HG02938 (cell line): ENCODE measurements around the gene DCX.

ENCODE experiments used
- ATAC-seq: cut with Tn5 transposase; IDR thresholded peaks from one replicate; pipeline ENCODE4 v1.9.1; 2021; ENCODE audit warnings: mild to moderate bottlenecking, moderate library complexity; ENCODE audit not compliant: unreplicated experiment

DCX gene

DNA sequence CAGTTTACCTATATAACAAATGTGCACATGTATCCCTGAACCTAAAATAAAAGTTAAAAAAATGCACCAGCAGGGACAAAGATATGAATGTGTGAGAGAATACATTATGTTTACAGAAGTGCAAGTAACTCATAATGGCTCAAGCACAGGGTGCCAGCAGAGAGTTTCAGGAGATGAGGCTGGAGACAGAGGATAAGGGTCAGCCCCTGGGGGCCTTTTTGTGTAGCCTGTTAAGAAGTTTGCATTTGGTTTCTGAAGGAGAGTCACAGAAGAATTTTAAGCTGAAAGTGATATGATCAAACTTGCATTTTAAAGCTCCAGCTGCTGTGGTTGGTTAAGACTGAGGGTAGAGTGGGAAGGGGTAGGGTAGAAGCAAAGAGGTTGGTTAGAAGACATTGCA, 93.1 kb downstream of the DCX start:
- ATAC-seq = no peak

DNA sequence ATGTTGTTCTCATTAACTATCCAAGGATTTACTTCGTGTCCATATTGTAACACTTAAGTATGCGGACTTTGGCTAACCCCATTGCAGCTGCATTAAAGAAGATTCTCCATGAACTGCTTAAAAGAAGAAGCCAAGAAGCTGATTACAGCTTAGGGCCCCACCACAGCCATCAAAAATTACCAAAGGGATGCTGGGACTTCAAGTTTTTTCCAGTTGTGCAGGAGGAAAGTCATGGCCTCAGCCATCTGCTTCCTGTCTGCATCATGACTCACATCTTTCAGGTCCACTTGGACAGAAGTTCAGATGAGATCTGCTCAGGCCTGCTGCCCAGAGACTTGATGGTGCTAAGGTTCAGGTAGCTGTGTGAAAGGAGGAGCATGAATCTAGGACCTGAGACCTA, 102.9 kb downstream of the DCX start:
- ATAC-seq = no peak

DNA sequence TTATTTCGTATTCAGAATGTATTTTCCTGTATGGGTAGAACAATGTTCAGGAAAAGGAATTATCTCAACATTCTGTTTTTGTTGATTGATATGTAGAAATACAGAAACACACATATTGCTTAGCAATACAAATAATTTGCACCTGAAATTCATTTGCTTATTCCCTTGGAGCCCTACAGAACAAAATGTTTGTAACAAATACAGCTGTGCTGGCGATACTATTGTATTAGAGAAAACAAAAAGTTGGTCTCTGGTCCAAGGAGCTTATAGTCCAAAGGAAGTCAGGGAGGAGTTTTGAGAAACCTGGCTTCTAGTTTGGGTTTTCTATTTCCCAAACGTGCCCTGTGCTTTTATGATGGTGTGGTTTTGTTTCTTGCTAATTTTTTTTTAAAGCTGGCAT, 104.0 kb downstream of the DCX start:
- ATAC-seq = no peak

DNA sequence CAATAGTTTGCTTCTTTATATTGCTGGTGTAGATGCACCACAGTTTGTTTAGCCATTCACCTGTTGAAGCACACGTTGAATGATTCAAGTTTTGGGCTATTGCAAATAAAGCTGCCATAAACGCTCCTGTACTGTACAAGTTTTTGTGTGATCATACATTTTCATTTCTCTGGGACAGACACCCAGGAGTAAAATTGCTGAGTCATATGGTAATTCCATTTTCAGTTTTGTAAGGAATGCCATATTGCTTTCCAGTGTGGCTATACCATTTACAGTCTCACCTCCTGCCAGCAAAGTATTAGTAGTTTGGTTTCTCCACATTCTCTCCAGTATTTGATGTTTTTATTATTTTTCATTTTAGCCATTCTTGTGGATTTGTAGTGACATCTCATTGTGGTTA, 109.7 kb downstream of the DCX start:
- ATAC-seq = no peak

DNA sequence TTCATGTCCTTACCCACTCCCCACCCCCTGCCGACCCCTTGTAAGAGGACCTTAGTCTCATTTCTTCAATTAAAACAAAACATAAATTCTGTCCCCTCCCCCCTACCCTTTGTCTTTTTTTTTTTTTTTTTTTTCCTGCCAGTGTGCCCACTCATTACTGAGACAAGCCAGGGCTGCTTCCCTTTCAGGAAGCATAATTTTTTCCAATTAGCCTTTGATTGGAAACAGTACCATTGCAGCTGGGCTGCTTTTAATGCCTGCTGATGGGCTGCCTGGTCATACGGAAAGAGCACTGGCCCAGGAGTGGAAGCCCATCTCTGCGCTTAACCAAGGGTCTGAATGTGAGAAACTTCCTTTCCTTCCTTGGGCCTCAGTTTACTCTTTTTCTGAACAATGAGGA, 123.2 kb downstream of the DCX start:
- ATAC-seq = no peak

DNA sequence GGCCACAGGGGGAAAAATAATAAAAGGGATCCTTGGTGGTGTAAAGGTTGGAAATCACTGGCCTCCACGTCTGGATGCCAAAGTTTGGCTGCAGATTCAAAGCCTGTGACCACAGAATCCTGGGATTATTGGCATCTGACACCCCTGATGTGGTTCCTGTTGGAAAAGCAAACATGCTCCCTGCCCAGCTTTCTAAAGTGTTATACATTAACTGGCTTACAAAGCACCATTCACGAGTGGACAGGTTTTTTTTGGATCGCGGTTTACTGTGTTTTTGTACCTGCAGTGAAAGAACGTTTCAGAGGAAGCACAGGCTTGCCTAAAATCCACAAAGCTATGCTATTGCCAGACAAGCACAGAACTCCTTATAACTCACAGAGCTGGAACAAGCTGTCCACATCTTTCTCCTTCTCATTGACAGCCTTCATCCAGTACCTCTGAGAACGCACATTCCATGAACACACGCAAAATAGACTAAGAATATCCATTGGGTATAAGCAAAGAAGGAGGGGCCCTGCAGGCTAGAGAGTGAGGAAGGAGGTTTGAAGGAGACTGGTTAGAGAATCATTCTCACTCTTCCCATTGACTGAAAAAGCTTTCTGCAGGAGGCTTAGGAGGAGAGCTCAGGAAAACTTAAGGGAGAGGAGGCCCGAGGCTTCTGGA, 127.2 kb downstream of the DCX start:
- ATAC-seq = no peak

DNA sequence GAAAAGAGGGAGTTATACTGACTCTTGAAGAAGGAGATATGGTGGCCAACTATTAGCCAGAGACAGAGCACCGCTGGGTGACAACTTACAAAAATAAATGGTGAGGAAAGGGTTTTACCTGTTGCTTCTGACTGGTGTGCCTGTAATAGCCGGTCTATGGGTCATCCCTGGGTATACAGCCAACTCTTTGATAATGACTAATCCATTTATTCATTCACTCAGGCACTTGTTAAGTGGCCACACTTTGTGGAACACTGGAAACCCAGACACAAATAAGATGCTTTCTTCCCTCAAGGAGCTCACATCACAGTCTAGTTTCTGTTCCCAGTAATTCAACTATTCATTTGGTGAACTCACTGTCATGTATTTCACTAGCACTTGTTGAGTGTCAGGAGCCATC, 128.5 kb downstream of the DCX start:
- no peak for ATAC-seq

DNA sequence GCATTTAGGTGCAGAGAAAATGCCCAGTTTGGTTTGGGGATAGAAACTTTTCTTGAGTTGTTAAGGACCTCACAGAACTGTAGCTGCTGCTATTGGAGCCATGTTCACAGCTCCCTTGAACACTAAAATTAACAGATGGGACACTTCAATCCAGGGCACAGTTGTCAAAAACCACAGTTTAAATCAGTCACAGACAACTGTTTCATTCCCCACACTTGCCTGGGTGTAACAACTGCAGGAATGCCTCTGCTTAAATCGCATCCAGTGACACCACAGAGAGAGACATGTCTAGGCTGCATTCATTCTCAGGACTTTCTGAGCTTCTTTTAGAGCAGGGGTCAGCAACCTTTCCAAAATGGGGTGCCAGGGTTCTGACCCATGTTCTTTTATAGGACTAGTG, 129.0 kb downstream of the DCX start:
- ATAC-seq = no peak

DNA sequence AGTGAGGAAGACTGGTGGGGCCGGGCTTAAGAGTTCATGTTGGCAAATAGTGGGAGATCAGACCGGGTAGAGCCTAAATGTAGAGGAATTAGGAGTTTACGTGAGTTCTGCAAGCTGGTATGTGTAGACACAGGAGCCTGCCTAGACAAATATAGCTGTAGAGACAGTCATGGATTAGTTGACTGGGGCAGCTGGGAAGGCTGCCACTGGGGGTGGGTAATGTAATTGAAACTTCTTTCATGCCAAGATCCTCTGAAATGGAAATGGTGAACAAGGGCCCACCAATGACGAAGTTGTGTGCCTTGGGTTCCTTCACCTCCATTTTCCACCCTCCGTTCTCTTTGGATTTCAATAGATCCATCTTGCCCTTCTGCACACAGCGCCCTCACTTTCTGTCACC, 129.9 kb downstream of the DCX start:
- ATAC-seq = no peak

DNA sequence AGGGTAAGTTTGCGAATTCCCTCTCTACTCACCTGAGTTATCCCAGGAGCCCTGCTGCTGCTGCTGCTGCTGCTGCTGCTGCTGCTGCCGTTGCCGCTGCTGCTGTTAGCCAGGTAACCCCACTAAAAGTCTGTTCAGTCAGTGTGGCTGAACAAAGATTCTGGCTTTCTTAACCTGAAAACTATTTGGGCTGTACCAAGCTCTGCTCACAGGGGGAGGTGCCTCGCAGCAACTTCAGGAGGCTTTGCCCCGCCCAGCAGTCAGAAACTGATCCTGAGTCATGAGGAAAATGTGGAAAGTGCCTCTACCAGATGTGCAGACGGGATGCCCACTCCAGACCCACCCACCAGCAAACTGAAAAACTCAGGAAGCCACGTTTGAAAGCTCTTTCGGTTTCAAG, 141.7 kb downstream of the DCX start, which contains the start of gene CAPN6:
TSS of gene CAPN6 (minus strand) at position 145 of the 400 bp plus-strand sequence. CDS start 6,547 bp downstream, outside the sequence.
- no peak for ATAC-seq

DNA sequence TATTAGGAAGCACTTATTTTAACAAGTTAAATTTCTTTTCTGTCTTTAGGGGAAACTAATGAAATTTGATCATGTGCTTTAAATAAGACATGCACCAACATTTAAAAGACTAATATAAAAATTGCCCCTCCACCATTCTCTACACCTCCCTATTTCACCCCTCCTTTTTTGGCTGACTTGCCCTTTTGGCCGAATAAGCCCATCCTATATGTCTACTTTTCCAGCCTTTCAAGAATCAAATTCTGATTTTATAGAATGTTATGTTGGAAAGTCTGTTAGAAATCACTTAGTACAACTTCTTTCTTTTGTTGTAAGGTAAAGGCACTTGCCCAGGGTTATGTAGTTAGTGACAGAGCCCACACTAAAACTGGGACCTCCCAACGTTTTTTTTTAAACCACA, 143.5 kb downstream of the DCX start:
- no peak for ATAC-seq

DNA sequence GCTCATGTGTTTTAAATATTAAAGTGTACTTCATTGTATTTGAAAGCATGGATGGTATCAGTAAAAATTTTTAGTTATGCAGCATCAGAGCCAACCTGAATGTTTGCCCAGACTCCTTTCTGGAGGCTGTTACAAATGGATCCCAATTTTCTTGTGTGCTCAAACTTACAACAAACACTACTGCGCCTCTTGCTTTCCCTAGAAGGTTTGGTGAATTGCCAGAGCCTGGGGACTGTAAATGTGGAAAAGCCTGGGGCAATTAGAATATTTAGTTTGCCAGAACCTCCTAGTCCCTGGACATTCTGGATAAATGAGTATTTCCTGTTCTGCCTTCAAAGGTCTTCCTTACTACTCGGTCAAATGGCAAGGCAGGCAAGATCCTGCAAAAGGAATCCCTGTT, 146.5 kb downstream of the DCX start:
- ATAC-seq = no peak

DNA sequence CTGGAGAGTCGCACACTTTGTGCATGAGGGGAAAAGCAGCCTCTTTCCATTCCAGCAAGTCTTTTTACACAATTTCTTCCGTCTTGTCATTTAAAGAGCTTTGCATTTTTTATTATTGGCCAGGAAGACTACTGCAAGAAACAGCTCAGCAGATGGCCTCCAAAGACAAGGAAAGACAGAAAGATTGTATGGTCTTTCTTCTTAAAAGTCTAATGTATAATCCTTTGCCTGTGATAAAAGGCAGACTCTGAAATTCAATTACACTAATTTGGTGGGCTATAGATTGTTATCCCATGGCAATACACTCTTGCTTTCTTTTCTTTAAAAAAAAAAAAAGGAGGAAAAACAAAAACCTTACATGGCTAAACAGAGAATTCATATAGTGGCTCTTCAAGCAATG, 147.6 kb downstream of the DCX start:
- no peak for ATAC-seq

DNA sequence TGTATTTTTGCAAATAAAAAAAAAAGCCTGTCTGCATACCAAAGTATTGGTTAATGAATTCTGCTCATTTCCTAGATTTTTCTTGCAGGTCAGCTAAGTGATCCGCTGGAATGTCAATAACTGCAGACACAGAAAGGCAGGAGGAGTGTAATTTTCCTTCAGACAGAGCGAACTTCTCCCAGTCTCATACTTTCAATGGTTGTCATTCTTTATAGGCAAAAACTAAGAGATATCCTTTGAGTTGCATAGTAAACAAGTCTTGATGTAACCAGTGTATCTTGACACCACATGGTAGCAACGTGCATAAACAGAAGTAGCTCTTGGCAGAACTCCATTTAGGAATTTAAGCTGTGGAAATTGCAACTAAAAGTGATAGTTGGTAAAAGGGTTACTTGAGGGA, 149.9 kb downstream of the DCX start:
- no peak for ATAC-seq

DNA sequence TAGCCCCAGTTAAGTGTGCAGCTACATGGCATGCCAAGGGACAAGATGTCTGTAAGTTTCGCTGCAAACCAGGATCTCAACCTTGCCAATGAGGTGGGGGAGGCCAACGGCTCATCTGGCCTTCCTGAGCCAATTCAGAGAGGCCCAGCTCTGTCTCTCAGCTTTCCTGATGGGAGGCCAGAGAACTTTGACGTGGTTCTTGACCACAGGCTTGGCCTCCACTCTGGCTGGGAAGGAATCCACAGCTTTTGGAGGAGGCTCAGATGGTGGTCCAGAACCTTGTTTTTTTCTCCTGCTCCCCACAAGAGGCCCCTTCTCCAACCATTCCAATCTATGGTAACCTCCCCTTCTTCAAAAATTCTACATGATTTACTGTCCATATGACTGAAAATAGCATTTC, 151.5 kb downstream of the DCX start:
- ATAC-seq = no peak

DNA sequence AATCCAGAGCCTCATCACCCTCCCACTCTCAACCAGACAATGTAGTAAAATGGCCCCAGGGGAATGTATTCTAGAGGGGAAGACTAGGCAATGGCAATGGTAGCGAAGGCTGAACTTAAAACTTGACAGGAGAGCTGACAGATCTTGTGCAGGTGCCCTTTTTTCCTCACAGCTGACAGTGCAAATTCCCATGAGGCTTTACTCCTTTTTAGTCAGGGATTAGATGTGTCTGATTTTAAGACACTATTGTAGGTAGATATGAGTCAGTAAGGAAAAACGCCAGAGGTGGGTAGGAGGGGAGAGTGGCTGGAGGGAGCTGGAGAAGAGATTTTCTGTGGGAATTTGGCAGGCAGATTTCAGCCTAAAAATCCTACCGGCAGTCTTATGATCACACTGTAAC, 152.4 kb downstream of the DCX start:
- no peak for ATAC-seq

DNA sequence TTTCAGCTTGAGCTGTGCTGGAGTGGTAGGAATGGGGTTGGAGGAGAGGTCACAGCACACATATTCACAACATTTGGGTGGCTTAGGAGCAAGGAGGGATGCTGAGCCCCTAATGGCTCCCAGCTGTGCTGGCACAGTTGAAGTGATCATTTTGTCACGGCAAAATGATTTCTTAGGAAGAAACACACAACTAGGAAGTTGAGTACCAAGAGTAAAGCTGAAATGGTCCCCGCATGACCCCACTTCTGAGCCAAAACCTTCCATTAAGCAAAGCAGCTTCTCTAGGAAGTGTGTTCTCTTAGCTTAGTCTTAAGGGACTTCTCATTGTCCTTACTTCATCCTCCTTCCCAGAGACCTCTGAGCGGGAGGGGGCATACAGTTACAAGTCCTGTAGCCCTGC, 154.3 kb downstream of the DCX start:
- no peak for ATAC-seq

DNA sequence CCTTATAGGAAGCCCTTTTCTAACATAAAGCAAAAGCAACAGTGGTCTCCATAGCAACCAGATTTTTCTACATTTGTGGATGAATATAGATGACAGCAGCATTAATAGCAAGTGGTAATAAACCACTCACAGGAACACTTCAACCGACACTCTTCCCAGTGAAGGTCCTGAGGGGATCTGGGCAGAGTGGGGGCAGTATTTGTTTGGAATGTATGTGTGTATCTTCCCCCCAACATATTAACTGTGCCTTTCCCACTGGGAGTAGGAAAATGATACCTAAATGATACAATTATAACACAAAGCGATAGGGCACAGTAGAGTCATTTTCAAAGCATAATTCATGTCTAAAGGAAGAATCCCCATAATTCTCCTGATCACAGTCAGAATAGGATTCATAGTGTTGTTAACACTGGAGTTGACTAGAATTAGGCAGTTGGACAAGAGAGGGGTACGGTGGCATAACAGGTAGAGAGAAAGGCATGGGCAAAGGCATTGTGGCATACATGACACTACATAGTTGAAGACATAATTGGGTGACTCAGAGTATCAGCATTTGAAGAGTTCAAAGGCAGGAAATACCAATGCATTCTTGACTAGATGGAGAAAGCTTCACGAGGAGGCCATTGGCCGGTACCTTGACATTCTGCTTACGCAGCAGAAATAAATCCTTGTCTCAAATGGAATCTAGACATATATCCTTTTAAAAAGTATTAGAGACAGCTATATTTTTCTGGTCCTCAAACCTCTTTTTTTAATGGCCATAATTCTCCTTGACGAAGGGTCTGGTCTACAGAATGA, 156.9 kb downstream of the DCX start:
- ATAC-seq = no peak

DNA sequence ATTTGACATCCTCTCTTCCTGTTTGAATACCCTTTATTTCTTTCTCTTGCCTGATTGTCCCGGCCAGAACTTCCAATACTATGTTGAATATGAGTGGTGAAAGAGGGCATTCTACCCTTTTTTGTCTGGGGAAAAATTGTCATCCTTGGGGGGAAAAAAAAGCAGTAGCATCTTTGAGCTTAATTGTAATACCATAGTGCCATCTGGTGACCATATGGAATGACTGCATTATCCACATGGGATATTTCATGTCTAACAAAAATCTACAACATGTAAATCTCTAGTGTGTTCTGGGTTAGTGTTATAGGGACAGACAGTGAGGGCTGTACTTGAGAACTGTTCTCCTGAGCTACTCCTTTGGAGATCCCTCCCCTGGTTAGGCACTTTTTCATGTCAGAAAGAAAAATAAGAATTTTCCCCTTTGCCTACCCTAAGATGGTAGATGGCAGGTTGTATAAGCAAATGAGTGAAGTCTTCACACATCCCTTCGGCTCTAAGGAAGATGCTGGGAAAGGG, 167.7 kb downstream of the DCX start:
- ATAC-seq = no peak
